Measurements from ENCODE around the gene NKG7. TPM values are rescaled to one million over a fixed set of nuclear protein-coding genes. Genes with fewer than 3 reads are reported as not detected.
A peak's percentile ranks its signal among the peaks of the same experiment; 100 is the strongest.

NKG7 gene
- total RNA-seq, 2 experiments from 2014 or later: 16.3 to 17.5 TPM

DNA sequence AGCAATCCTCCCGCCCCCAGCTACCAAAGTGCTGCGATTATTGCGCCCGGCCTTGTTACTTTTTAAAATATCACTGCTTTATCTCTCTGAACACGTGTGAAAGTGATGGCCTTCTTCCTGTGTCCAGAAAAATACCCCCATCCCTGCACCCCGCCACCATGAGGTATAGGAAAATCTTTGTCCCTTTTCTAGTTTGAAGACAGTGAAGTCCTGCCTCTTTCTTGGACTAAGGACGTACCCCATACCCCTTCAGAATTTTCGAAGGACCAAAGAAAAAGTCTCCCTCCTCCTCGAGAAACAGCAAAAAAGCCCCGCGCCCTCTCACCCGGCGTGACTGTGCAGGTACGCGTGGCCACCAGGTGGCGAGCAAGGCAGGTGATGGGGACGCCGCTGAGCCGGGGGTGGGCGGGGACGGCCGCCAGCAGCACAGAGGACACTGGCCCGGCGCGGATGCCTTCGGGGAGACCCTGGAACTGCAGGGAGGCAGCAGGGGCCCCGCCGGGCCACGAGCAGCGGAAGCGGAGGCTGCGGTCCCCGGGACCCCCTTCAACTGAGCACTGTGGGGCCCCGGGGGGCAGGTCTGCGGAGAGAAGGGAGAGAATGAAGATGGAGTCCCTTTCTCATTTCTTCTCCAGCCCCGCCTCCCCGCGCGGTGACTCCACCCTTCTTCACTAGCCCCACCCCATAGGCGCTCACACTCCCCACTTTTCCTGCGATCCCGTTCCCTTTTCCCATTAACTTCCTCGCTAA lies 33.7 kb downstream of the NKG7 start:
- no peaks in the 10 kb centered on the region for H3K27me3 Mint-ChIP-seq (ENCODE audit: low read depth)

GRCh38 chr19:51337861-51338562 lies 34.4 kb downstream of the NKG7 start:
- Mint-ChIP-seq H3K36me3 (ENCODE audit: low read depth) (no peaks in the 10 kb centered on the region), H3K27ac (no peak overlapping the region), H3K27me3 (ENCODE audit: low read depth) (no peaks in the 10 kb centered on the region), H3K9me3 (no peaks in the 10 kb centered on the region), H3K4me3 (peak overlapping the region; percentile 83), H3K4me1 (ENCODE audit: low read depth) (peaks cover 13% of the 10 kb centered on the region)
- CTCF ChIA-PET: interaction anchor here (0.7 to 1.8 kb wide), 10 partner anchors 17 to 104 kb away, joined by 3 to 8 read pairs (median 4); no protein-coding TSS in a partner anchor
- DNase-seq: no peak
- intact Hi-C loops (cut with micrococcal nuclease): loop anchor here (5.0 kb wide), 1 partner anchor 179 kb away; no protein-coding TSS in a partner anchor

More for the DNA sequence above, 33.7 kb downstream of the NKG7 start:
- H3K4me3 Mint-ChIP-seq: peak overlapping the region; percentile 83
- peak overlapping the region; percentile 46 for H3K27ac Mint-ChIP-seq
- H3K4me1 Mint-ChIP-seq (ENCODE audit: low read depth): peaks cover 13% of the 10 kb centered on the region
- DNase-seq: peak; percentile 91
- no peaks in the 10 kb centered on the region for H3K36me3 Mint-ChIP-seq (ENCODE audit: low read depth)
- intact Hi-C loops (cut with micrococcal nuclease): loop anchor here (1.0 to 5.0 kb wide), 6 partner anchors 29 to 319 kb away; no protein-coding TSS in a partner anchor
- no peaks in the 10 kb centered on the region for H3K9me3 Mint-ChIP-seq
- CTCF ChIA-PET: interaction anchor here (0.7 to 1.8 kb wide), 15 partner anchors 16 to 134 kb away, joined by 3 to 8 read pairs (median 4); no protein-coding TSS in a partner anchor

- H3K27ac Mint-ChIP-seq: no peak overlapping the region
- CTCF ChIA-PET: interaction anchor here (0.7 to 1.0 kb wide), 5 partner anchors 18 to 70 kb away, joined by 3 to 5 read pairs (median 5); no protein-coding TSS in a partner anchor
- H3K4me3 Mint-ChIP-seq: no peak overlapping the region
- H3K36me3 Mint-ChIP-seq (ENCODE audit: low read depth): no peaks in the 10 kb centered on the region
- H3K4me1 Mint-ChIP-seq (ENCODE audit: low read depth): peaks cover 13% of the 10 kb centered on the region
- no peaks in the 10 kb centered on the region for H3K9me3 Mint-ChIP-seq
- intact Hi-C loops (cut with micrococcal nuclease): loop anchor here (5.0 kb wide), 1 partner anchor 180 kb away; no protein-coding TSS in a partner anchor
- no peak for DNase-seq
- H3K27me3 Mint-ChIP-seq (ENCODE audit: low read depth): no peaks in the 10 kb centered on the region
Measured at GRCh38 chr19:51337141-51337860, 35.2 kb downstream of the NKG7 start.

GRCh38 chr19:51333836-51334460 lies 38.5 kb downstream of the NKG7 start:
- Mint-ChIP-seq H3K4me3 (no peak overlapping the region), H3K36me3 (ENCODE audit: low read depth) (no peaks in the 10 kb centered on the region), H3K27me3 (ENCODE audit: low read depth) (peaks cover 21% of the 10 kb centered on the region), H3K27ac (no peak overlapping the region), H3K9me3 (peaks cover 1% of the 10 kb centered on the region), H3K4me1 (ENCODE audit: low read depth) (peaks cover 5% of the 10 kb centered on the region)
- CTCF ChIA-PET: interaction anchor here (0.7 kb wide), 1 partner anchor 25 kb away, joined by 3 read pairs; no protein-coding TSS in a partner anchor
- DNase-seq: no peak
- intact Hi-C loops (cut with micrococcal nuclease): no loop called here

GRCh38 chr19:51331716-51332115 lies 40.7 kb downstream of the NKG7 start:
- no peak overlapping the region for H3K4me3 Mint-ChIP-seq
- no peak for DNase-seq
- CTCF ChIA-PET: no interaction called here
- H3K27me3 Mint-ChIP-seq (ENCODE audit: low read depth): peaks cover 34% of the 10 kb centered on the region
- peaks cover 5% of the 10 kb centered on the region for H3K4me1 Mint-ChIP-seq (ENCODE audit: low read depth)
- H3K9me3 Mint-ChIP-seq: peaks cover 1% of the 10 kb centered on the region
- intact Hi-C loops (cut with micrococcal nuclease): no loop called here
- H3K36me3 Mint-ChIP-seq (ENCODE audit: low read depth): no peaks in the 10 kb centered on the region
- H3K27ac Mint-ChIP-seq: no peak overlapping the region

- peaks cover 1% of the 10 kb centered on the region for H3K9me3 Mint-ChIP-seq
- CTCF ChIA-PET: no interaction called here
- peaks cover 5% of the 10 kb centered on the region for H3K4me1 Mint-ChIP-seq (ENCODE audit: low read depth)
- H3K4me3 Mint-ChIP-seq: no peak overlapping the region
- H3K36me3 Mint-ChIP-seq (ENCODE audit: low read depth): no peaks in the 10 kb centered on the region
- no peak for DNase-seq
- H3K27me3 Mint-ChIP-seq (ENCODE audit: low read depth): peaks cover 39% of the 10 kb centered on the region
- no peak overlapping the region for H3K27ac Mint-ChIP-seq
- intact Hi-C loops (cut with micrococcal nuclease): no loop called here
Measured at GRCh38 chr19:51331193-51331592, 41.3 kb downstream of the NKG7 start.

GRCh38 chr19:51330366-51330765 lies 42.1 kb downstream of the NKG7 start:
- CTCF ChIA-PET: no interaction called here
- intact Hi-C loops (cut with micrococcal nuclease): no loop called here
- Mint-ChIP-seq H3K36me3 (ENCODE audit: low read depth) (no peaks in the 10 kb centered on the region), H3K27me3 (ENCODE audit: low read depth) (peaks cover 47% of the 10 kb centered on the region), H3K4me1 (ENCODE audit: low read depth) (peaks cover 5% of the 10 kb centered on the region), H3K4me3 (no peak overlapping the region), H3K9me3 (peaks cover 1% of the 10 kb centered on the region), H3K27ac (no peak overlapping the region)
- no peak for DNase-seq

DNA sequence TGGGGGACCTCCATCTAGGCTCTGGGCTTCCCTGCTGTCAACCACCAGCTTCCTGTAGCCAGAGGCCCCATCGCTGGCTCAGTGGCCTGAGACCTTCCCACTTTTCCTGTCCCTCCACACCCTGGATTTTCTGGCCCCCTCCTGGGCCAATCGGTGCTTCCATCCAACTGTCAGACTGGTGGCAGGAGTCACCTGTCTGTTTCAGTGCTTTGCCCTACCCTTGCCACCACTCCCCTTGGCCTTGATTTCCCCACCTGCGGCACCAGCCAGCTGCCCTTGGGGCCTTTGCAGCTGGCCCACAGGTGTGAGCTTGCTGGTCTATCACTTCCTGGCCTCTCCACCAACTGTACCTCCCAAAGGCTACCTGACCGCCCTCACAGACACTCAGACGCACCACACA lies 43.0 kb downstream of the NKG7 start:
- Mint-ChIP-seq H3K4me1 (ENCODE audit: low read depth) (peaks cover 5% of the 10 kb centered on the region), H3K27me3 (ENCODE audit: low read depth) (peaks cover 50% of the 10 kb centered on the region), H3K27ac (no peak overlapping the region), H3K36me3 (ENCODE audit: low read depth) (no peaks in the 10 kb centered on the region), H3K9me3 (peaks cover 1% of the 10 kb centered on the region), H3K4me3 (no peak overlapping the region)
- CTCF ChIA-PET: no interaction called here
- intact Hi-C loops (cut with micrococcal nuclease): no loop called here
- DNase-seq: no peak

DNA sequence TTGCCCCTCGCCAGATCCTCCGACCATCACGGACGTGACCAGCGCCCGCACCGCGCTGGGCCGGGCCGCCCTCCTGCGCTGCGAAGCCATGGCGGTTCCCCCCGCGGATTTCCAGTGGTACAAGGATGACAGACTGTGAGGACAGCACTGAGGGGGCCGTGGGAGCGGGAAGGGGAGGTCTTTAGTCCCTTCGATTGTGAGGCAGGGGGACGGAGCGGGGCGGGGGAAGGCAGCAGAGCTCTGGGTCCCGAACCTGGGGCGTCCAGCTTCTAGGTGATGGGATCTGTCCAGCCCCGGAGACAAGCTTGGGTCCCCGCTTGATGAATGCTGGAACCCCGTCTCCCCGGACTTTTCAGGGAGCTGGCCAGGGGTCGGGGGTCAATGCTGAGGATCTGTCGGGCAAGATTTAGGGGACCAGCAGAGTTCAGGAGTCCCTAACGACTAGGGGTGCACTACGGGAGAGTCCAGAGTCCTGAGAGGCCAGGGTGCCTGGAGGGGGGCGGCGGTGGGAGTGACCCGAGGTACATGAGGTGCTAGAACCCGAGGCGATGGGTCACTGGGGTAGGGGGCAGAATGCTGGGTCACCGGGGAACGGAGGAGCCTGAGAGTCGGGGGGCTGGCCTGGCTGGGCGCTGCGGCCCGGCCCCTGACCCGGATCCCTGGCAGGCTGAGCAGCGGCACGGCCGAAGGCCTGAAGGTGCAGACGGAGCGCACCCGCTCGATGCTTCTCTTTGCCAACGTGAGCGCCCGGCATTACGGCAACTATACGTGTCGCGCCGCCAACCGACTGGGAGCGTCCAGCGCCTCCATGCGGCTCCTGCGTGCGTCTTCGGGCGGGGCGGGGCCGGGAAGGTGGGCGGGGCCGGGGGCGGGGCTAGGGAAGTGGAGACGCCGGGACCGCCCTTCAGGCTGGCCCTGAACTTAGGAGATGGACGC lies 45.1 kb downstream of the NKG7 start:
- CTCF ChIA-PET: interaction anchor here (0.6 kb wide), 1 partner anchor 171 kb away, joined by 3 read pairs; no protein-coding TSS in a partner anchor
- H3K9me3 Mint-ChIP-seq: peaks cover 1% of the 10 kb centered on the region
- peaks cover 57% of the 10 kb centered on the region for H3K27me3 Mint-ChIP-seq (ENCODE audit: low read depth)
- intact Hi-C loops (cut with micrococcal nuclease): loop anchor here (2.0 kb wide), 1 partner anchor 169 kb away; no protein-coding TSS in a partner anchor
- peak overlapping the region; percentile 39 for H3K4me3 Mint-ChIP-seq
- H3K36me3 Mint-ChIP-seq (ENCODE audit: low read depth): no peaks in the 10 kb centered on the region
- DNase-seq: peak; percentile 75
- H3K27ac Mint-ChIP-seq: no peak overlapping the region
- H3K4me1 Mint-ChIP-seq (ENCODE audit: low read depth): peaks cover 5% of the 10 kb centered on the region

DNA sequence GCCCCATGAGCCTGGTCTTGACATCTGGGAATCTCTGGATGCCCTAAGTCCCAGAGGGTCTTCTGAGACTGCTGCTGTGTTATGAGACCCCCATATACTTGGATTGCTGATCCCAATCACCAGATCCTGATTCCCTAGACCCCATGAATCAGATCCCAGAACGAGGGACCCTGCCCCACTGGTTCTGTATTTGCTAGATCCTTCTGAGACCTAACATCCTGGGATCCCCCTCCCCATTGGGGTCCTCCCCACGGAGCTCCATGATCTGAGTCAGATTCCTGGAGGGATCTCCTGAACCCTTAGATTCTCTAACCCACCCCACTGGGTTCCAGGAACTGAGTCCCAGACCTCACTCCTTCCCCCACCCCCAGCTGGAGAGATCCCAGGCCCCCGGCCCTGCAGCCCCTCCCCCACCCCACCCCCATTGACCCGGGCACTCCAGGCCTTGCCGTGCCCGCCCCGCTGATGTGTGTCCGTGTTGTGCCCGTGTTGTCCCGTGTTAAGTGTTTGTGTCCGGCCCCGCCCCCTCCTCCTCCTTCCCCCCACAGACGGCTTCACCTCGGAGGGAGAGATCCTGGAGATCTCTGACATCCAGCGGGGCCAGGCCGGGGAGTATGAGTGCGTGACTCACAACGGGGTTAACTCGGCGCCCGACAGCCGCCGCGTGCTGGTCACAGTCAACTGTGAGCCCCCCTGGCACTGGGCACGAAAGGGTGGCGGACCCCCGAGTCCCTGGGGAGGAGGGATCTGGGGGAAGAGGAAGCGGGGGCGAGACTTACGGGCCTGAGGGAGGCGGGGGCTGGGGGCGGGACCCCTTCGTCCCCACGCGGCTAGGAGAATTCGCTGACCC lies 46.0 kb downstream of the NKG7 start:
- intact Hi-C loops (cut with micrococcal nuclease): loop anchor here (2.0 kb wide), 1 partner anchor 168 kb away; no protein-coding TSS in a partner anchor
- H3K4me3 Mint-ChIP-seq: no peak overlapping the region
- no peak overlapping the region for H3K27ac Mint-ChIP-seq
- no peak for DNase-seq
- H3K4me1 Mint-ChIP-seq (ENCODE audit: low read depth): peaks cover 5% of the 10 kb centered on the region
- H3K27me3 Mint-ChIP-seq (ENCODE audit: low read depth): peaks cover 52% of the 10 kb centered on the region
- CTCF ChIA-PET: no interaction called here
- no peaks in the 10 kb centered on the region for H3K36me3 Mint-ChIP-seq (ENCODE audit: low read depth)
- H3K9me3 Mint-ChIP-seq: peaks cover 1% of the 10 kb centered on the region
